ENCODE data around the gene ARHGAP20. TPM values are rescaled to one million over a fixed set of nuclear protein-coding genes. Genes with fewer than 3 reads are reported as not detected.

ARHGAP20 gene
- total RNA-seq, 6 experiments from 2014 or later: 0.52 to 1.2 (median 0.92) TPM

- Mint-ChIP-seq H3K4me1 (ENCODE audit: low read depth) (peaks cover 6% of the 10 kb centered on the region; the same call in 1 of the 2 replicates), H3K27ac (no peak overlapping the region), H3K36me3 (ENCODE audit: low read depth) (no peaks in the 10 kb centered on the region), H3K9me3 (no peaks in the 10 kb centered on the region; the same call in 1 of the 2 replicates), H3K27me3 (ENCODE audit: insufficient read depth) (peaks cover 1% of the 10 kb centered on the region; the same call in 1 of the 2 replicates), H3K4me3 (no peak overlapping the region)
- no peak for DNase-seq
- no peak for TF ChIP-seq CTCF (IDR thresholded peaks at IDR 0.05)
These were observed 146.6 kb downstream of the ARHGAP20 start for GRCh38 chr11:110565357-110566336.

GRCh38 chr11:110564676-110565356 is 147.4 kb downstream of the ARHGAP20 start:
- Mint-ChIP-seq H3K9me3 (peaks cover 5% of the 10 kb centered on the region), H3K4me1 (ENCODE audit: low read depth) (peaks cover 6% of the 10 kb centered on the region; the same call in 1 of the 2 replicates), H3K27me3 (ENCODE audit: insufficient read depth) (peaks cover 4% of the 10 kb centered on the region; the same call in 1 of the 2 replicates), H3K27ac (no peak overlapping the region), H3K4me3 (no peak overlapping the region), H3K36me3 (ENCODE audit: low read depth) (no peaks in the 10 kb centered on the region)
- no peak for DNase-seq
- TF ChIP-seq CTCF (IDR thresholded peaks at IDR 0.05): no peak

- H3K27ac Mint-ChIP-seq: no peak overlapping the region
- no peak for TF ChIP-seq CTCF (IDR thresholded peaks at IDR 0.05)
- H3K4me3 Mint-ChIP-seq: no peak overlapping the region
- DNase-seq: no peak
- H3K36me3 Mint-ChIP-seq (ENCODE audit: low read depth): no peaks in the 10 kb centered on the region
- peaks cover 4% of the 10 kb centered on the region; the same call in 1 of the 2 replicates for H3K27me3 Mint-ChIP-seq (ENCODE audit: insufficient read depth)
- H3K4me1 Mint-ChIP-seq (ENCODE audit: low read depth): no peaks in the 10 kb centered on the region
- peaks cover 10% of the 10 kb centered on the region; the same call in 1 of the 2 replicates for H3K9me3 Mint-ChIP-seq
These were observed 167.5 kb downstream of the ARHGAP20 start for GRCh38 chr11:110544779-110545178.

GRCh38 chr11:110538154-110538553 is 174.1 kb downstream of the ARHGAP20 start:
- no peak overlapping the region for H3K27ac Mint-ChIP-seq
- peaks cover 9% of the 10 kb centered on the region for H3K27me3 Mint-ChIP-seq (ENCODE audit: insufficient read depth)
- no peak for TF ChIP-seq CTCF (IDR thresholded peaks at IDR 0.05)
- no peak for DNase-seq
- H3K4me3 Mint-ChIP-seq: no peak overlapping the region
- no peaks in the 10 kb centered on the region for H3K9me3 Mint-ChIP-seq
- no peaks in the 10 kb centered on the region for H3K4me1 Mint-ChIP-seq (ENCODE audit: low read depth)
- no peaks in the 10 kb centered on the region for H3K36me3 Mint-ChIP-seq (ENCODE audit: low read depth)

GRCh38 chr11:110530900-110531741 is 181.1 kb downstream of the ARHGAP20 start:
- Mint-ChIP-seq H3K4me3 (no peak overlapping the region), H3K27ac (no peak overlapping the region), H3K4me1 (ENCODE audit: low read depth) (peaks cover 3% of the 10 kb centered on the region), H3K27me3 (ENCODE audit: insufficient read depth) (peaks cover 6% of the 10 kb centered on the region), H3K9me3 (peaks cover 18% of the 10 kb centered on the region), H3K36me3 (ENCODE audit: low read depth) (no peaks in the 10 kb centered on the region; the same call in 1 of the 2 replicates)
- TF ChIP-seq CTCF (IDR thresholded peaks at IDR 0.05): no peak
- DNase-seq: no peak
